NCI-H748 (cell line): Measurements from ENCODE around the gene LRRC27.
"Not testable (repeated sequence)": the region's sequence is repeated elsewhere in the genome, so short reads cannot be mapped to it uniquely, and the experiment has no call there.

Experiments used
- DNase-seq: peaks from one replicate; lab custom pipeline; 2025; ENCODE audit not compliant: unreplicated experiment; lab: John Stamatoyannopoulos, UW

Gene LRRC27

DNA sequence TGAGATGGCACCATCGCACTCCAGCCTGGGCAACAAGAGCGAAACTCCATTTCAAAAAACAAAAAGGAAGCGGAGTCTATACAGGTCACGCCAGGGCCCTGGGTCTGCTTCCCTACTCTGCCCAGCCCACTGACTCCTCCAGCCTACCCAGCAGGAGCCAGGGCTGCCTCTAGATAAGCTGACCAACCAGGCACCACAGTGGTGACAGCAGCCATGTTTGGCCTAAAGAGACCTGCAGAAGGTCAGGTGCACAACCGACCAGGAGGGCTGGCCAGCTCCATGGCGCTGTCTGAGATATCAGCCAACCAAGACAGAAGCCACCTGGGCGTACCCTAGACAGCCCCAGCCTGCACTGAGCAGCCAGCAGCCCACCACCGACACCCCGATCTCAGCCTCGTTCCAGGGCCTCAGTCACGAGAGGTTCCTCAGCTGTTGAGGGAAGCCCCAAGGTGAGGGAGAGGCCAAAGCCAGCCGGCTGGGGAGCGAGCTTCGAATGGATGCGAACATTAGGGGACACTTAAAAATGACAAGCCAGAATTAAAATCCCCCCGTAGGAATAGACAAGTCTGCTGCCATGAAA, 40.6 kb downstream of the LRRC27 start:
- no peak for DNase-seq

DNA sequence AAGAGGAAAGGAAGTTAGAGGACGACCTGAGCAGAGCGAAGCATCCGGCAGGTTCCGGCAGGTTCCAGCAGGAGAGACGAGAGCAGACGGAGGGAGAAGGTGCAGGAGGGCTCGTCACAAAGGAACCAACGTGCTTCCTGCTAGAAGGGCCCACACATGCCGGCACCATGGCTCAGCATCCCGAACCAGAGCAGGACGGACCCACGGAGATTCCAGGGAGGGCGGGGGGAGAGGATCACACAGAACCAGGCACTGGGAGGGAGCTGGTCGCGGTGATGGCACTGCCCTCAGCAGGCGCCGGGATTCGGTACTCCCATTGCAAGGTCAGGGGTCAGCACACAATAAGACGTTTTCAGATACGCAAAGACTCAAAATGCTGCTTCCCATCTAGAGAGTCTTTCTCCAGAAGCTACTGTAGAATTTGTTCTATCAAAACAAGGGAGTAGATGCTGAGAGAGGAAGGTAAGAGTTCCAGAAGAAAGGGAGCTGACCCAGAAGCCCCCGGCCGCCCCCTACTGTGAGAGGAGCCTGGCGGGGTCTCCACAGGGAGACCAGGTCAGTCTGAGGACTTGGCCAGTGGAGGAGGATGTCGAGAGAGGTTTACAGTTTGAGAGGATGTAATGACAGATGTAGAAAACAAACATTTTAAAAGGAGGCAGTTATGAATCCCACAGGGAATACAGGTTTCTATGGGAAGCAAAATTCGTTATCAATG, 41.4 kb downstream of the LRRC27 start:
- no peak for DNase-seq

DNA sequence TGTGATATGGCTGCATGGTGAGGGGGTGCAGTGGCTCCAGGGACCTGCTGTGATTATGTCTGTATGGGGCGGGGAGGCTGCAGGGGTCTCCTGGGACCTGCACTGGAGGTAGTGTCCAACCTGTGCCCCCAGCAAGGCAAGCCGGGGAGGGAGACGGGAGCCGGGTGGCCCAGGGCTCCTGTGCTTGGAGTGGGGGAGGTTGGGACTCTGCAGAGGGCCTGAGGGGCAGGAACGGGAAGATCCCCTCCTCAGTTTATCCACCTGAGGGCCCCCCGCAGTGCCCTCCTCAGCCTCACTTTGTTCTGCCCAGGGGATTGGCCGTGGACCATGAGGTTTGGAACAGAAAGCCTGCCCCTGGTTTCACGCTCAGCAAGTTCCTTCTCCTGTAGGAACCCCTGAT, 42.2 kb downstream of the LRRC27 start:
- no peak for DNase-seq

DNA sequence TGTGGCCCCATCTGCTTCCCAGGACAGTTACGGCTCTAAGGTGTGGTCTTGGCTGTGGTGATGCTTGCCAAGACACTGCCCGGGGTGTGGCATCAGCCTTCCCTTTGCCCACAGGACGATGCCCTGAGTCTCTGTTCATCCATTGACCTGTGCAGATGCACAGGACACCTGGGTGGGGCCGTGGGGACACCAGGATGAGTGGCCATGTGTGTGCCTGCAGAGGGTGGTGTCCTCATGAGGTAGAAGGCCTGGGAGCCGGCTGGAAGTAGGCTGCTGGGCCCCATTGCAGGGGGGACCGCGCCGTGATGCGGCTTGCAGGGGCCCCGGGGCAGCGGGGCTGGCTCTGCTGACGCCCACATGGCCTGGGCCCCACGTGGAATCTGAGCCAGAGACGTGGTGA, 42.6 kb downstream of the LRRC27 start:
- no peak for DNase-seq

DNA sequence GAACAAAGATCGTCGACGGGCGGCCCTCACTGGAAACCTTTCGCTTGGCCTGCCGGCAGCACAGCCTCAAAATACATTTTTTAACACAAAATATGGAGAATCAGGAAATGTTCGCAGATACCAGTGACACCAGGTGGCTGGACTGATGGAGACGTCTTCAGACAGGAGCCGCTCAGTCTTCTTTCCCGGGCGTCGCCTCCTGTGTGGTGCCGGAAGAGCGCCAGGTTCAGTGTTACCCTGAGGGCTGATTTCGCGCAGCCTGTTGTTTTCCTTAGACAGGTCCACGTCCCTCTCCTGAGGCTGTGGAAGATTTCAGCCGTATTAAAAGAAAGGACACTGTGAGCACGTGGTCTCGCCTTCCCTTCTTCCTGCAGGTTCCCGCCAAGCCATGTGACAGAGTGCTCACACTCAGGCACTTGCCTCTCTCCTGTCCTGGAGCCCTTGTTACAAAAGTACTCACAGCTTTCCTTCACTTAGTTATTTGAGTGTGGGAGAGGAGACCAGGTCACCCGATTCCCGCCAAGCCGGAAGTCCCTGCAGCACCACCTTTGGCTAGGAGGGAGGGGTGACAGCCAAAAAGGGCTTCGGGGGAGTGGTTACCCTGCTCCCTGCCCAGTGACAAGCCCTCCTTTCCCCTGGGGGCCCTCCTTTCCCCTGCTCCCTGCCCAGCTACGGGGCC, 43.3 kb downstream of the LRRC27 start:
- no peak for DNase-seq

DNA sequence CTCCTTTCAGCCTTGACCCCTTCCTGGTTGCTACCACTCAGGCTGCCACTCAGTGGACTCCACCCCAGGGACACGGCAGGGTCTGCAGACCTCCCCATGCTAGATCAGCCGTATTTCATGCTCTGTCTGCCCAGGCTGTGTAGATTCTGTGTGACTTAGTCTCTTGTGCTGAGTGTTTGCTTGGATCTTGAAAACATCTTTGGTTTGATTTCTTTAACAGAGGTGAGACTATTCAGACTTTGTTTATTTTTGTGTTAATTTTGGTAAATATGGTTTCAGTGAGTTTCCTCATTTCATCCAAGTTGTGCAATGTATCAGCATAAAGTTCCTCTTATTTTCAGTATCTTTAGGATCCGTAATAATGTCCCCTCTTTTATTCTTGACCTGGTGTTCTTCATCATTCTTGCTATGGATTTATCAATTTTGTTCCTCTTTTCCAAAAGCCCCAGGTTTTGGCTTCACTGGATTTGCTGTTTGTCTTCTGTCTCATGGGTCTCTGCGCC, 43.9 kb downstream of the LRRC27 start:
- DNase-seq, result no peak

DNA sequence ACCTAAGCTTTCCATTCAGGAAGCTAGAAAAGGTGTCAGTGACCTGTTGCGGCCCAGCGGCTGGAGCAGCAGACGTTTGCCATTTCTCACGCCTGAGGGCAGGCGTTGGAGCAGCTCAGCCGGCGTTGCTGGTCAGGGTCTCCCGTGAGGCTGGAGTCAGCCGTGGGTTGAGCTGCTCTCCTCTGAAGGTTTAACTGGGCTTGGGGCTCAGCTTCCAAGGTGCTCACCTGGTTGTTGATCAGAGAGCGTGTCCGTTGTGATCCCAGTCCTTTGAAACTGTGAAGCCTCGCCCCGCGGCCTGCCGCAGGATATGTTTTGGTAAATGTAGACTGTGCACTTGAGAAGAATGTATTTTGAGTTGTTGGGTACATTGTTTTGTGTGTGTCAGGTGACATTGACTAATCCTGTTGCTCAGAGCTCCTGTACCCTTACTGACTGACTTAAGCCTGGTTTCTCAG, 44.4 kb downstream of the LRRC27 start:
- DNase-seq, result no peak

DNA sequence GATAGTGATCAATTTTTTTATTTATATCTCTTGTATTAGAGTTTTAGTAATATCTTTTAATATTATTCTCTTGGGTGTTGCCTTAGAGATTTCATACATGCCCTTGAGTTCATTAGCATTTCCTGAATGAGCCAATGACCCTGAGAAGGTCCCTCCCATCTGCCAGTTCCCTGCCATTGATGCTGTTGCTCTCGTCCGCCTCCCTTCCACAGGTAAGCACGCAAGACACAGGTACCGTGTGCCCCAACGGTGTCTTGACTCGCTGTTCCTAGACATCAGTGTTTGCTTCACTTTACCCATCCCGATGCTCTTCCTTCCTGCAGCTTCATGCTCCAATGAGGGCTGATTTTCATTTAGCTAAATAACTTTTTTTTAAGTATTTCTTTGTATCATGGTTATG, 45.3 kb downstream of the LRRC27 start:
- DNase-seq, result no peak

DNA sequence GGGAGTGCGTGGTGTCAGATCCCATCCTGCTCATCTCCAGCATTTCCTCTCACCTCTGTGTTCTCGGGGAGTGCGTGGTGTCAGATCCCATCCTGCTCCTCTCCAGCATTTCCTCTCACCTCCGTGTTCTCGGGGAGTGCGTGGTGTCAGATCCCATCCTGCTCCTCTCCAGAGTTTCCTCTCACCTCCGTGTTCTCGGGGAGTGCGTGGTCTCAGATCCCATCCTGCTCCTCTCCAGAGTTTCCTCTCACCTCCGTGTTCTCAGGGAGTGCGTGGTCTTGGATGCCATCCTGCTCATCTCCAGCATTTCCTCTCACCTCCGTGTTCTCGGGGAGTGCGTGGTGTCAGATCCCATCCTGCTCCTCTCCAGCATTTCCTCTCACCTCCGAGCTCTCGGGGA, 47.0 kb downstream of the LRRC27 start:
- not testable (repeated sequence) for DNase-seq

DNA sequence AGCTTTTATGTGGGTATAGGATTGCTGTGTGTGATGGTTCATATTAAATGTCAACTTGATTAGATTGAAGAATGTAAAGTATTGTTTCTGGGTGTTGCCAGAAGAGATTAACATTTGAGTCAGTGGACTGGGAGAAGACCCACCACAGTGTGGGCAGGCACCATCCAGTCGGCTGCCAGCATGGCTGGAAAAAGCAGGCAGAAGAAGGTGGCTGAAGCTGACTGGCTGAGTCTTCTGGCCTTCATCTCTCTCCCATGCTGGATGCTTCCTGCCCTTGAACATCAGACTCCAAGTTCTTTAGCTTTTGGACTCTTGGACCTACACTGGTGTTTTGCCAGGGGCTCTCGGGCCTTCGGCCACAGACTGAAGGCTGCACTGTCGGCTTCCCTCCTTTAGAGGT, 49.0 kb downstream of the LRRC27 start:
- DNase-seq, result not testable (repeated sequence)

DNA sequence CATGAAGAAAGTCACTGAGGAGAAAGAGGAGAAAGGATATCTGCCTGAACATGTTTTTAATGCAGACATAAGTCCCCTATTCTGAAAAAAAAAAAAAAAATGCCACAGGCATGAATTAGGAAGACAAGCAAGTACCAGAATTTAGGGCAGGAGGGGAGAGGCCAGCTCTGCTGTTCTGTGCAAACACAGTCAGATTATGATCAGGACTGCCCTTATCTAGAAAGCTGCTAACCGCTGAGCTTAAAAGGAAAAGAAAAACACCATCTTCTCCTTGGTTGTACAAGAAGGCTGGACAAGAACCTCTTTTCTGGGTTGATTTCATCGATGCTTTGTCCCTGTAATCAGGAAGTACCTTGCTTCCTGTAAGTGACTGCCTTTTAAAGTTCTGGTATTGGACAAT, 49.7 kb downstream of the LRRC27 start:
- DNase-seq, result no peak

DNA sequence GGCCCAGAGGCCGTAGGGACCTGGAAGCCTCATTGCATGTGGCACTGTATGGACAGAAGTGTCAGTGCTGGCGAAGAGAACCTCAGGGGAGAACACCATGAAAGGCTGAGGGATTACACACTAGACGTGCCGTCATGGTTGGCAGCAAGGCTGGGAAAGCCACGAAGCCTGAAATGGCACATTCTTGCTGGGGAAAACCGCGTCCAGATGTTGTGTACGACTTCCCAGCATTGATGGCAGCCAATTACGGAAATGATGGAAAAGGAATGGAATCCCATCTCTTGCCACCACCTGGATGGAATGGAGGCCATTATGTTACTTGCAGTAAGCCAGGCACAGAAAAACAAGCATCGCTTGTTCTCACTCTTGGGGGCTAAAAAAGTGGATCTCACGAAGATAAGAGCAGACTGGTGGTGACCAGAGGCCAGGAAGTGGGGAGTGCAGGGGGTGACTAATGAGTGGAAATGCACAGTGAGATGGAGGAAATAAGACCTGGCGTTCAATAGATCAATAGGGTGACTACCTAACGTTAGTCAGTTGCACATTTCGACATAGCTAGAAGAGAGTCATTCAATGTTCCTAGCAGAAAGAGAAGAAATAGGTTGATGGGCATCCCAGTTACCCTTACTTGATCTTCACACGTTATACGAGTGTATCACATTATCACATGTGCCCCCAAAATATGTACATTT, 50.4 kb downstream of the LRRC27 start:
- DNase-seq, result no peak

DNA sequence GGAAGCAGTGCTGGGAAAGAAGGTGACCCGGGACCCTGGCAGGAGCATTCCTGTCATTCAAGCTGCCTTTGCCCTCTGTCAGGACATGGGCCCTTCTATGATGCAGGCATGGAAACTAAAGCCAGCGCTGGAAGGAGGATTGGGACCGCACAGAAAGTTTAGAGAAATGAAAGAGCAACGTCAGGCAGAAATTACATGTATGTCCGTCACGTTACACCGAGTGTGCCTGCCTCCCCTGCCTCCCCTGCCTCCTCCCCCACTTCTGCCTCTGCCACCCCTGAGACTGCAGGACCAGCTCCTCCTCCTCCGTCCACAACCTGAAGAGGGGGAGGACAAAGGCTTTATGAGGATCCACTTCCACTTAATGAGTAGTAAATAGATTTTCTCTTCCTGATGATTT, 51.1 kb downstream of the LRRC27 start:
- peak; percentile 17 for DNase-seq

DNA sequence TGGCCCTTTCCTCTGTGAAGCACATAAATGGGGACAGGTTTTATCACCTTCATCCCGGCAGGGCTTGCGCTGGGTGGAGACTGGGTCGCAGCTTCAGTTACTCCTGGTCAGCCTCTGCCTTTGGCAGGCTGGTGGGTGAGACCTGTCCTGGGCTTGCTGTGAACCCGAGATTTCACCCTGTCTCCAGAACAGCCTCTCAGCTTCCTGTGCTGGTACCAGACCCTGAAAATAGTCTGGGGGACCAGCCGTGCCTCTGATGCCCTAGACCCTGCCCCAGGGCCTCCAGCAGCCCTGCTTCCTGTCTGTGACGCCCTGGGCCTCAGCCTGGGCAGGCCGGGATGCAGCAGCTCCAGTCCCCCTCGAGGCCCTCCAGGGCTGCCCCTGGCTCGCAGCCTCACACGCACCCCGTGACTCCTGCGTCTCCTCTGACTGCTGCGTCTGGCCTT, 51.8 kb downstream of the LRRC27 start:
- peak; percentile 33 for DNase-seq

DNA sequence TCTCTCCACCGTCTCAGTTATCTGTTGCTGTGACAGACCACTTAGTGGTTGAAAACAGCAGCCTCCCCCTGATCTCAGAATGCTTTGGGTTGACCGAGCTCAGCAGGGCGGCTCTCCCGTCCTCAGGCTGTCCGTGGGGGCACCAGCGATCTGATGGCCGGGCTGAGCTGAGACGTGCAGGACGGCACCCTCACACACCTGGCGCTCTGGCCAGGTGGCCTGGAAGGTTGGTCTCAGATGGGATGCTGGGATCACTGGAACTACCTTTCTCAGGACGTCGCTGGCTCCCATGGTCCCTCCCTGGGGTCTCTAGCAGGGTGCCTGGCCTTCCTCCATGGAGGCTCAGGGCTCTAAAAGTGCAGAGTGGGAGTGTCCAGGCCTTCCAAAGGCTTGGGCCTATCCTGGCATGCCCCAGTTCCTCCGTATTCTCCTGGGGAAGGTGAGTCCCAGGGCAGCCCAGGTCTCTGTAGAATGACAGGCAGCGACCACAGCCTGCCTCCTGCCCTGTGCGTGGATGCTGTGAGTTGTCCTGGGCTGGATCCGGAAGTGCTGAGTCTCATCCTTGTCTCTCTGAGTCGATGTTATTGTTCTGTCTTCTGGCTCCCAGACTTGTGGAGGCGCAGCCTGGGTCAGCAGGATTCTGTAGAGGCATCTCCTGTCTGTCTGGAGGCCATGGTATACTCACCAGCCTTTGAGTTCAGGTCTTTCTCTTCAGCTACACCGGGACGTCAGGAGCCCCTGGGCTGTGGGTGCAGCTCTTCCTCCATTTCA, 52.8 kb downstream of the LRRC27 start:
- DNase-seq, result no peak

DNA sequence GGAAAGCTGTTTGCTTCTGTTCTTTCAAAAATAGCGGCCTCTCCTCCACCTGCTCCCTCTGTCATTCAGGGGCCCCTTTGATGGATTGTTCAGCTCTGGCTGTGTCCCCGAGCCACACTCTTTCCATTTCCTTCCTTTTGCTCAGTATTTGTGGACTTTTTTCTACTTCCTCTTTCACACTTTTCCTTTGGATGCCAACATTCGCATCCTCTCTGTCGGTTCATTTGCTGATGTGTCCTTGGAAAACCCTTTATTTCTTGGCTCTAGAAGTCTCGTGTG, 53.3 kb downstream of the LRRC27 start:
- no peak for DNase-seq

DNA sequence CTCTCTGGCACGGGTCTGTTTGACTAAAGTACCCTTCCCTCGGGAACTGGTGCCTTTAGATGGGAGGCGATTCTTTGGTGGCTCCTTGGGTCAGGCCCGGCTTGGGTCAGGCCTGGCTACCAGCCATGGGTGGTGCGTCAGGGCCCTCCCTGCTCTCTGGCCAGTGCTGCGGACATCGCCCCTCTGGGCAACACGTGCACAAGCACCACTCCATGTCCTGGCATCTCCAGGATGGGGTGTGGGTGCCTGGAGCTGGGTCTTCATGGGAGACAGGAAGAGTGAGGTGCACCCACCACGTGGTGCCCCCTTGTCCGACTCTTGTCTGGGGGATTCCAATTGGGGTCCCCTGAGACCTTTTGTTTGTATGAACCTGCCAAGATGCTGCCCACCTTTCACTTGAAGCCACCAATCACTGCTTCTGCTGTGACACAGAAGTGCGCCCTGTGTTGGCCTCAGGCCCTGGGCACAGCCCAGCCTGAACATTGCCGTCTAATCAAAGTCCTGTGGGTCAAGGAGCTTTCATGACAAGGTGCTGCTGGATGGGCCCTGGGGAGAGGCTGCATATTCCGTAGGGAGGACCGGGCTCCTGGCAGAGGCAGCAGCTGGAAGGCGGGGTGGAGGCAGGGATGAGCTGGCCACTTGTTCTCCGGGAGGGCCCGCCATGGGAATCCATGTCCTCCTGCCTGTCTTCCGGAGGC, 53.9 kb downstream of the LRRC27 start:
- no peak for DNase-seq

DNA sequence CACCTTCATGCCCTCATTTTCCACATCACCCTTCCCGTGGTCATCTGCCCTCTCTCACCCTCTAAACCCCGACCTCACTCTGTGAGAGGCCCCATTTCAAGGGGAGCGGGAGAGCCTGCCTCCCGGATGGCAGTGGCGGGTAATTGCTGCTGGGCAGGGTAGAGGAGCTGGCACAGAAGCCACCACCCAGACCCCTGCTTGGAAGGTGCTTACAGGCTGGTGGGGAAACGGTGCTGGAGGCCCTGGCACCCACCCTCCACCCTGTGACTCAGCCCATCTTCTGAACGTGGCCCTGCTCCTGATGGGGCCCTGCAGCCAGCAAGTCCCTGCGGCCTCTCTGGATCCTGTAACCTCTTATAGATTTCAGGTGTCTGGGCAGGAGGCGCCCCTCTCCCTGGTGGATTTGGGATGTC, 54.4 kb downstream of the LRRC27 start:
- no peak for DNase-seq

DNA sequence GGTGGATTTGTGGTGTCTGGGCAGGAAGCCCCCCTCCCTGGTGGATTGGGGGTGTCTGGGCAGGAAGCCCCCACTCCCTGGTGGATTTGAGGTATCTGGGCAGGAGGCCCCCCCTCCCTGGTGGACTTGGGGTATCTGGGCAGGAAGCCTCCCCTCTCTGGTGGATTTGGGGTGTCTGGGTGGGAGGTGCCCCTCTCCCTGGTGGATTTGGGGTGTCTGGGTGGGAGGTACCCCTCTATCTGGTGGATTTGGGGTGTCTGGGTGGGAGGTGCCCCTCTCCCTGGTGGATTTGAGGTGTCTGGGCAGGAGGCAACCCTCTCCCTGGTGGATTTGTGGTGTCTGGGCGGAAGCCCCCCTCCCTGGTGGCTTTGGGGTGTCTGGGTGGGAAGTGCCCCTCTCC, 54.9 kb downstream of the LRRC27 start:
- not testable (repeated sequence) for DNase-seq

DNA sequence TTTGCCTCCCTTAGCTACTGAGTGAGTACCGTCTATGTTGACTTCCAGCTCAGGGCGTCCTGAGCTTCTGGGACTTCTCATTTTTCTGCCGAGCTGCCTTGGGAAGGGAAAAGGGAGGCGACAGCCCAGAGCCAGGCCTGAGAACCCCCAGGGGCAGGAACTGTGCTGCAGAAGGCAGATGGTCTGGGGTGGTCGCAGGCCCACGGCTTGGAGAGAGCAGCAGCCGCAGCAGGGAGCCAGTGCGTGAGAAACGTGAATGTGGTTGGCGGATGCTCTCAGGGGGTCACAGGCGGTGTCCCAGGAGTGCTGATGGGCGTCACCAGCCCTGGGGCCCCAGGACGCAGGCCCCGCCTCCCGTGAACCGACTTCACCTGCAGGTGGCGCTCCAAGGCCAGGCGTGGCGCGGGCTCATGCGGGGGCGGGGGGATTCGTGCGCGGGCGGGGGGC, 55.8 kb downstream of the LRRC27 start:
- peak; percentile 15 for DNase-seq
